ENCODE results near the gene PARP3. TPM values are rescaled to one million over a fixed set of nuclear protein-coding genes. Genes with fewer than 3 reads are reported as not detected.

PARP3 gene
- total RNA-seq, 4 donors from 2014 or later: 10.9 to 19.0 (median 11.4) TPM

GRCh38 chr3:51930439-51930838 lies 11.7 kb upstream of the PARP3 start:
- DNase-seq (no peak), ATAC-seq (no peak)
- Histone ChIP-seq H3K27me3 (no peaks in the 10 kb centered on the region), H3K4me1 (peaks cover 0 to 12% of the 10 kb centered on the region in 2 donors), H3K9me3 (no peaks in the 10 kb centered on the region), H3K4me3 (no peak overlapping the region), H3K27ac (no peak overlapping the region), H3K36me3 (peaks cover 0 to 30% of the 10 kb centered on the region in 2 donors)
- in situ Hi-C loops (cut with MboI; ENCODE audit: low sequenced_read_pairs in 4 of 4): no loop called here
- TF ChIP-seq CTCF (IDR thresholded peaks at IDR 0.05 in 4 of 5, conservative IDR thresholded peaks at IDR 0.05 in 1 of 5) (no peak), POLR2A (IDR thresholded peaks at IDR 0.05) (no peak)
- intact Hi-C loops (cut with DNase I; ENCODE audit: low total_unique reads): no loop called here

- Histone ChIP-seq H3K27ac (no peak overlapping the region), H3K4me3 (no peak overlapping the region), H3K9me3 (no peaks in the 10 kb centered on the region), H3K27me3 (no peaks in the 10 kb centered on the region), H3K4me1 (peaks cover 0 to 3% of the 10 kb centered on the region in 2 donors), H3K36me3 (peaks cover 0 to 43% of the 10 kb centered on the region in 2 donors)
- intact Hi-C loops (cut with DNase I; ENCODE audit: low total_unique reads): no loop called here
- DNase-seq (no peak), ATAC-seq (no peak)
- no peak for TF ChIP-seq POLR2A (IDR thresholded peaks at IDR 0.05)
- TF ChIP-seq CTCF (IDR thresholded peaks at IDR 0.05 in 4 of 5, conservative IDR thresholded peaks at IDR 0.05 in 1 of 5): no peak
- in situ Hi-C loops (cut with MboI; ENCODE audit: low sequenced_read_pairs in 4 of 4): no loop called here
Measured at GRCh38 chr3:51931756-51932155, 10.4 kb upstream of the PARP3 start.

- H3K36me3 ChIP-seq: peaks cover 0 to 53% of the 10 kb centered on the region in 2 donors
- no peaks in the 10 kb centered on the region for H3K4me1 ChIP-seq
- H3K9me3 ChIP-seq: no peaks in the 10 kb centered on the region
- H3K27ac ChIP-seq: no peak overlapping the region
- TF ChIP-seq POLR2A (IDR thresholded peaks at IDR 0.05): no peak
- TF ChIP-seq CTCF (IDR thresholded peaks at IDR 0.05 in 4 of 5, conservative IDR thresholded peaks at IDR 0.05 in 1 of 5): no peak
- DNase-seq (no peak), ATAC-seq (no peak)
- H3K4me3 ChIP-seq: no peak overlapping the region
- H3K27me3 ChIP-seq: no peaks in the 10 kb centered on the region
- in situ Hi-C loops (cut with MboI; ENCODE audit: low sequenced_read_pairs in 4 of 4) (no loop called here), intact Hi-C loops (cut with DNase I; ENCODE audit: low total_unique reads) (no loop called here)
Measured at GRCh38 chr3:51932471-51933370, 9.4 kb upstream of the PARP3 start.

GRCh38 chr3:51933471-51934138 lies 8.6 kb upstream of the PARP3 start:
- ATAC-seq: no peak
- DNase-seq: no peak
- TF ChIP-seq POLR2A (IDR thresholded peaks at IDR 0.05) (no peak), CTCF (IDR thresholded peaks at IDR 0.05 in 4 of 5, conservative IDR thresholded peaks at IDR 0.05 in 1 of 5) (no peak)
- intact Hi-C loops (cut with DNase I; ENCODE audit: low total_unique reads) (no loop called here), in situ Hi-C loops (cut with MboI; ENCODE audit: low sequenced_read_pairs in 4 of 4) (no loop called here)
- no peak overlapping the region for H3K27ac ChIP-seq
- H3K4me3 ChIP-seq: no peak overlapping the region
- no peaks in the 10 kb centered on the region for H3K4me1 ChIP-seq
- H3K27me3 ChIP-seq: no peaks in the 10 kb centered on the region
- no peaks in the 10 kb centered on the region for H3K9me3 ChIP-seq
- peaks cover 0 to 62% of the 10 kb centered on the region in 2 donors for H3K36me3 ChIP-seq

Data from gastrocnemius medialis (tissue), 4 donors.